IgD-negative memory B cell (primary cell): Measurements from ENCODE around the gene TEKT3. TPM values are rescaled to one million over a fixed set of nuclear protein-coding genes. Genes with fewer than 3 reads are reported as not detected.

Source experiments
- H3K27ac Mint-ChIP-seq, 3 donors: one replicate each; pipeline ENCODE4 v1.8.0; 2020 to 2022; ENCODE audit warnings: mild to moderate bottlenecking in 3 of 3, mixed read lengths in 3 of 3, moderate library complexity in 1 of 3
- H3K27me3 Mint-ChIP-seq: one replicate; pipeline ENCODE4 v1.8.0; 2021; ENCODE audit warnings: mixed read lengths
- H3K36me3 Mint-ChIP-seq: one replicate; pipeline ENCODE4 v1.8.0; 2020; ENCODE audit warnings: mild to moderate bottlenecking, mixed read lengths
- H3K4me1 Mint-ChIP-seq, 3 donors: one replicate each; pipeline ENCODE4 v1.8.0; 2020 to 2022; ENCODE audit warnings: mixed read lengths in 3 of 3, mild to moderate bottlenecking in 1 of 3
- H3K4me3 Mint-ChIP-seq, 4 donors: one replicate each; pipeline ENCODE4 v1.8.0; 2020 to 2022; ENCODE audit warnings: mild to moderate bottlenecking in 4 of 4, mixed read lengths in 4 of 4, moderate library complexity in 3 of 4
- H3K9me3 Mint-ChIP-seq, 3 donors: one replicate each; pipeline ENCODE4 v1.8.0; 2020 to 2021; ENCODE audit warnings: mixed read lengths in 3 of 3, mild to moderate bottlenecking in 1 of 3
- polyA plus RNA-seq: library from polyadenylated mRNA; unstranded; fragments of 300-500 nt; fragmentation: Illumina TruSeq; gene quantifications from one replicate; pipeline ENCODE4 v1.2.3, GENCODE V29; 2021

The TEKT3 gene
- polyA plus RNA-seq, 1 donor from 2014 or later = not detected

DNA sequence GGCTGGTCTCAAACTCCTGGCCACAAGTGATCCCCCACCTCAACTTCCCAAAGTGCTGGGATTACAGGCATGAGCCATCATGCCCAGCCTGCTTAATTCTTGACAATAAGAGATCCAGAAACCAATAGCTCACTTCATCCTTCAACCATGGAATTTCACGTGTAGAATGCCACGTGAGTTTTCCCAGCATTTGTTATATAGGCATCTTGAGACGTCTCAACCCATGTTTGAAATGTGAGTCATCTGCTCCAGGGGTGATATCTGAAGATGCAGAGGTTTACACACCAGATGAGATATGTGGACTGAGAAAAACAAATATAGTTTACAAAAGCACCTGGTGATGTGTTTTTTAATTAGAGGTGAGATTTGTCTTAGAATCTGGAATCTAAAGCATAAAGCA, 7.1 kb downstream of the TEKT3 start:
- Mint-ChIP-seq H3K36me3 (peaks cover 2% of the 10 kb centered on the region), H3K9me3 (peaks cover 6 to 14% (median 11%) of the 10 kb centered on the region in 3 donors), H3K4me3 (no peak overlapping the region), H3K27me3 (peaks cover 3% of the 10 kb centered on the region), H3K27ac (no peak overlapping the region), H3K4me1 (no peaks in the 10 kb centered on the region)

DNA sequence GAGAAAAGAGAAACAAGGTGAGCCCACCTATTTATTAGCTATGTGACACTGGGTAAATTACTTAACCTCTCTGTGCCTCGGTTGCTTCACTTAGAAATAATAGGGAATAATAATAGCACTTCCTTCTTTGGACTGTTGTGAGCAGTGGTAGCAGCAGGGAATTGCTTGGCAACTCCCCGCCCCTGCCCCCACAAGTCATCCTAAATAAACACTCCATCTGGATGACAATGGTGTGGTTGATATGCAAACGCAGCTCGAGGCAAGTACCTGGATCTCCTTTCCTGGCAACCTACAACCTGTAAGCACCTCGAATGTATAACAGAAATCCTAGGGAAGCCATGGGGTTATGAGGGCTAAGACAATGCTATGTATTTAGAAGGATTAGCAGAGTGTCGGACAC, 9.1 kb downstream of the TEKT3 start:
- Mint-ChIP-seq H3K4me1 (no peaks in the 10 kb centered on the region), H3K9me3 (peaks cover 6 to 14% (median 11%) of the 10 kb centered on the region in 3 donors), H3K27ac (no peak overlapping the region), H3K36me3 (peaks cover 2% of the 10 kb centered on the region), H3K27me3 (peaks cover 3% of the 10 kb centered on the region), H3K4me3 (no peak overlapping the region)

DNA sequence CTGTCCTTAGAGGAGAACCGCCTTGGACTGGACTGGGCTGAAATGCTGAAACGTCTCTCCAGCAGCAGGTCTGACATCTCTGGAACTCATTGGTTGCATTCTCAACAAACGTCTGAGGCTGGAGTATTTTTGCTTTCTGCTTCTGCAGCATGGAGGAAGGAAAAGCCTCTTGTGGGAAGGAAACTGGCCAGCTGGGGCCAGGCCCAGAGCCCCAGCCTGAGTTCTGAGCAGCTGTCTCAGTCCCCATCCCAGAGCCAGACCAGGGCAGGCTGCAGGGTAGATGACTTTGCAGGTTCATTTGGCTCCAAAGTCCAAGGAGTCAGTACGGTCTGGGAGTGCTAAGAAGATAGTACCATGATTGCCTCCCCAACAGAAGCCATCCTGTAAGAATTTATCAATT, 18.3 kb downstream of the TEKT3 start:
- no peaks in the 10 kb centered on the region for H3K36me3 Mint-ChIP-seq
- no peak overlapping the region for H3K27ac Mint-ChIP-seq
- H3K27me3 Mint-ChIP-seq = peaks cover 4% of the 10 kb centered on the region
- H3K4me3 Mint-ChIP-seq = no peak overlapping the region
- no peaks in the 10 kb centered on the region for H3K4me1 Mint-ChIP-seq
- H3K9me3 Mint-ChIP-seq = peaks cover 0 to 2% (median 0%) of the 10 kb centered on the region in 3 donors

DNA sequence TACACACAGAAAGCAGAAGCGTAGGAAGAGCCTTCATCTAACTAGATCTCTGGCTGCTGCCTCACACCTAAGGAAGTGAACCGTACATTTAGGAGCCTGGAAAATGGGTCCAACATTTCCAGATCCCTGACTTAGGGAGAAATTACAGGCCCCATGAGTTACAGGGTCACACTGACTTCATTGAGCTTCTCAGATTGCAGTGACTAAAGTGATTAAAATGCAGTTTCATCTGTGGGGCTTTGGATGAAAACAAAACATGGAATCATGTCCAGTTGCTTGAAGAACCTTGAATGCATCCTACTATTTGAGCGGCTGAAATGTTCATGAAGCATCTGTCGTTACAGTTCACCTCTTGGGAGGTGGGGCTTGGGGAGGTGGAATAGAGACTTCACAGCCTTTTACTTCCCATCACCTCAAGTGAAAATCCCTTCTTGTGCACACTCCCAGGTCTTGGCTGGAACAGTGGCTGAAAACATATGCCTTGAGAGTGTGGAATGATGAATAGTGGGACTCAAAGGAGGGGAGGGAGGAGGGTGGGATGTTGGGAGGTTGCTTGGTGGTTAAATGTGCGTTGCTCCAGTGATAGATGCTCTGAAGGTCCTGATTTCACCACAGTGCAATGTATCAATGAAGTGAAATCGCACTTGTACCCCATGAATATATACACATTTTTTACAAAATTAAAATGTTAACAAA, 19.7 kb downstream of the TEKT3 start:
- H3K27me3 Mint-ChIP-seq = peaks cover 4% of the 10 kb centered on the region
- H3K4me1 Mint-ChIP-seq = no peaks in the 10 kb centered on the region
- H3K27ac Mint-ChIP-seq = no peak overlapping the region
- H3K4me3 Mint-ChIP-seq = no peak overlapping the region
- no peaks in the 10 kb centered on the region for H3K36me3 Mint-ChIP-seq
- peaks cover 0 to 2% (median 0%) of the 10 kb centered on the region in 3 donors for H3K9me3 Mint-ChIP-seq

DNA sequence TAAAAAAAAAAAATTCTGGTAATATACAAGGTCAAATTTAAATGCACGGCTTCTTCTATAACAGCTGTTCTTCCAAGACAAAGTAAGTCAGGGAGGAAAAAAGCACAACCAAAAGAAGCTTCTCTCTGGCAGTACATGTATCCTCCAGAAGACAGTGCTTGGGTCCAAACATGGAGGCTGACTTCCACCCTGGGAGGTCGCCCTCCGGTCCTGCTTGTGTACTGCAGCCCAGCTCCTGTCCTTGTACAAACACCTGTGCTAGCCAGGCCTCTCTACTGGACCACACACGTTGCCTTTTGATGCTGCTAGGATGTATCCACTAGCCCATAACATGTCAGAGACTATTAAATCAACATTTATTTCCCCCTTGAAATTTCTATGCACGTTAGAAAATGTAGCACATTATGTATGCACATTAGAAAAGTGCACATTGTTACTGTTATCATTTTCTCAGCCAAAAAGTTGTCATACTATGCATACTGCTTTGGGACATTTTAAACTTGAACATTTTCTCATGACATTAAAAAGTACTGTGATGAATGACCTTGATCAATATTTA, 21.9 kb downstream of the TEKT3 start:
- H3K9me3 Mint-ChIP-seq = no peaks in the 10 kb centered on the region
- H3K27ac Mint-ChIP-seq = no peak overlapping the region
- H3K36me3 Mint-ChIP-seq = no peaks in the 10 kb centered on the region
- H3K27me3 Mint-ChIP-seq = peaks cover 1% of the 10 kb centered on the region
- H3K4me1 Mint-ChIP-seq = no peaks in the 10 kb centered on the region
- no peak overlapping the region for H3K4me3 Mint-ChIP-seq

DNA sequence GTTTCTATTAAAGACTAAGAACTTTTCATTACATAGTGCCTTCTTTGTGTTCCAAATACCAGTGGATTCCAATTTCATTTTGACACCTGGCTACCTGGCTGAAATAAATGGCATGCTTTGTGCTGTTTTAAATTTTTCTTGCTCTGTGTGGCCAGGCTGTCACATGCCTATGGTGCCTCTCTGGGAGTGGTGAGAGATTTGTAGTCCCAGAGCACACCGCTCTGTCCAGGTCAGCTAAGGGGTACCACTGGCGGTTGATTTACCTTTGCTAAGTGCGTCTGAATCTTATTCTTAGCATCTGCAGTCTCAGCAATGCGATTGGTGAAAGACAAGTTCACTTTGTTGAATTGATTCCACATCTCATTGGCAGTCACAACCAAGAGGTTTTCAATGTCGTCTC, 29.4 kb downstream of the TEKT3 start:
- no peak overlapping the region for H3K4me3 Mint-ChIP-seq
- H3K27me3 Mint-ChIP-seq = no peaks in the 10 kb centered on the region
- no peaks in the 10 kb centered on the region for H3K4me1 Mint-ChIP-seq
- no peak overlapping the region for H3K27ac Mint-ChIP-seq
- H3K36me3 Mint-ChIP-seq = no peaks in the 10 kb centered on the region
- no peaks in the 10 kb centered on the region for H3K9me3 Mint-ChIP-seq

DNA sequence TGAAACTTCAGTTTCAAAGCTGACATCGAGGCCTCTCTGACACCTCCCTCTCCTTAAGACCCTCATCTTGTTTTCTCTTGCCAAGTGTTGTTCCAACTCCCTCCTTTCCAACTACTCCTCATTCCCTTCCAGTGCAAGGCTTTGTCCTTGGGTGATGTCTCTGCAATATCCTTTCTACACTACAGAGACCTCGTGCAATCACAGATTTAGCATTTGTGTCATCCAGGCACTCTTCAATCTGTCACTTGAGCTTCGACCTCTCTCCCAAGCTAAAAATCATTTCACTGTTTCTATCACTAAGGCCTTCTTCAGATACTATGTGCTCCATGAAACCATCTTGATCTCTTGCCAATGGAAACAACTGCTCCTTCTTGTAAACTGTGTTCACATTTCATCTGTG, 31.6 kb downstream of the TEKT3 start:
- Mint-ChIP-seq H3K27ac (no peak overlapping the region), H3K4me1 (no peaks in the 10 kb centered on the region), H3K36me3 (no peaks in the 10 kb centered on the region), H3K9me3 (no peaks in the 10 kb centered on the region), H3K4me3 (no peak overlapping the region), H3K27me3 (no peaks in the 10 kb centered on the region)

DNA sequence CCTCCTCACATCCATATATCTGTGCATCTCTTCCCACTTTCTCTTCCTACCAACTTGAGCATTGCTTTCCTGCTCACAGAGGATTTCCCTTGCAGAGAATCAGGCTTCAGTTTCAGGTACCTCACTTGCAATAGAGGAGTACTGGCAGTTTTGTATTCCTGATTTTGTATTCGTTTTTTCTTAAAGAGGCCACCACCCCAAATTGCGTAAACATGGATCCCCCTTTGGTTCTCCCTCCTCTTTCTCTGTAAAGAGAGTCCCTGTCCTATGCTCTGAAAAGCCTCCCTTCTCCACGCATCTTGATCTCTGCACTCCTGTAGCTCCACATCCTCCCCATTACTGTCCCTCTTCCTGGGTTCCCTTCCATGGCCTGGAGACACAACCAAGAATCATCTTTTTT, 32.2 kb downstream of the TEKT3 start:
- no peaks in the 10 kb centered on the region for H3K27me3 Mint-ChIP-seq
- H3K36me3 Mint-ChIP-seq = no peaks in the 10 kb centered on the region
- no peak overlapping the region for H3K27ac Mint-ChIP-seq
- H3K9me3 Mint-ChIP-seq = no peaks in the 10 kb centered on the region
- no peak overlapping the region for H3K4me3 Mint-ChIP-seq
- no peaks in the 10 kb centered on the region for H3K4me1 Mint-ChIP-seq

DNA sequence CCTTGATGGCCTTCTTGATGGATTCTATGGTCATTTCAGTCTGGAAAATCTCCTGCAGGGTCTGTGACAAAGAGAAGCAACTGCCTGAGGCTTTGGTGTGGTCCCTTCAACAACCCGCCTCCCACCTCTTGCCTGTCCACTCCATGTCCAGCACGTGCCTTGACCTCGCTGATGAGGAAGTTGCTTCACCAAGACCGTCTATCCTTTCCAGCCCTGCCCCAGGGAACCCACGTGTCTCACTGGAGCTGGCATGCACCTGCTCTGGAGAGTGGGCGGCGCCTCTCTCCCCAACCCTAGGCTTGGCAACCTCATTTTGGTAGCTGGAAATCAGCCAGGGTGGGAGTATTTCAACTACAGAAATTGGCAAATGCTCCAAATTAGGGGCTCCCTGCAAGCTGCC, 32.6 kb downstream of the TEKT3 start:
- Mint-ChIP-seq H3K27ac (no peak overlapping the region), H3K27me3 (no peaks in the 10 kb centered on the region), H3K9me3 (no peaks in the 10 kb centered on the region), H3K4me3 (no peak overlapping the region), H3K36me3 (no peaks in the 10 kb centered on the region), H3K4me1 (no peaks in the 10 kb centered on the region)

DNA sequence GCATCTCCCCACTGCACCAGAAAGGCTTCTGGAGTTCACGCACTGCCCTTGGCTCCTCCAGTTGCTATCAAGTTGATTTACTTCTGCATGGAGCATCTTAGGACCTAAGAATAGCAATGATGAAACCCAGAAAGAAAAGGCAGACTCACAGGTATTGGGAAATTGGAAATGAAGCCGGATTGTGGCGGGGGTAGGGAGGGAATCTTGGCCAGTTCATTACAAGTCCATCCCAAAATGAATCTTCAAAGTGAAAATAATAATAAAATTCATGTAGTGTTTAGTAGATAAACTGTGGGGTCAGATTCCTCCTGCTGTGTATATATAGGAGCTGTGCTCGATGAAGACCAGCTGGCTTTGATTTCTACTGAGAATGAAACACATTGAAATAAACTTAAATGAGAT, 33.7 kb downstream of the TEKT3 start:
- H3K27me3 Mint-ChIP-seq = no peaks in the 10 kb centered on the region
- no peaks in the 10 kb centered on the region for H3K4me1 Mint-ChIP-seq
- H3K27ac Mint-ChIP-seq = no peak overlapping the region
- no peaks in the 10 kb centered on the region for H3K9me3 Mint-ChIP-seq
- H3K36me3 Mint-ChIP-seq = no peaks in the 10 kb centered on the region
- no peak overlapping the region for H3K4me3 Mint-ChIP-seq

DNA sequence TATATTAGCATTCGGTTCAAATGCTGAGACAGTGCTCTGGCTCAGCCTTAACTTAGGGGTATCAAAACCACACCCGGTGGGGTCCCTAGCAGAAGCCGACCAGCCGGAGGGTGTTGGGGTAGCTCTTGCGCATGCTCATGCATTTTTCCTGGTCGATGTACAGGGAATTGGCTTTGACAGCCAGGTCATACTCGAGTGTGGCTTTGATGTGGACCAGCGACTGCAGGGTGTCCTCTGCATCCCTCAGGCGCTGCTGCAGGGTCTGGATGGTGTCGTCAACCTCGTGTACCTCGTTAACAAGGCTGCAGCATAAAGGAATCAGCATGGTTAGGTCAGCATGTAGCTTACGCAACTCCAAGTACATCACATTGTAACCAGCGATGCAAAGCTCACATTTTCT, 37.5 kb downstream of the TEKT3 start:
- H3K4me1 Mint-ChIP-seq = no peaks in the 10 kb centered on the region
- no peak overlapping the region for H3K4me3 Mint-ChIP-seq
- H3K36me3 Mint-ChIP-seq = no peaks in the 10 kb centered on the region
- no peaks in the 10 kb centered on the region for H3K27me3 Mint-ChIP-seq
- H3K9me3 Mint-ChIP-seq = no peaks in the 10 kb centered on the region
- H3K27ac Mint-ChIP-seq = no peak overlapping the region

DNA sequence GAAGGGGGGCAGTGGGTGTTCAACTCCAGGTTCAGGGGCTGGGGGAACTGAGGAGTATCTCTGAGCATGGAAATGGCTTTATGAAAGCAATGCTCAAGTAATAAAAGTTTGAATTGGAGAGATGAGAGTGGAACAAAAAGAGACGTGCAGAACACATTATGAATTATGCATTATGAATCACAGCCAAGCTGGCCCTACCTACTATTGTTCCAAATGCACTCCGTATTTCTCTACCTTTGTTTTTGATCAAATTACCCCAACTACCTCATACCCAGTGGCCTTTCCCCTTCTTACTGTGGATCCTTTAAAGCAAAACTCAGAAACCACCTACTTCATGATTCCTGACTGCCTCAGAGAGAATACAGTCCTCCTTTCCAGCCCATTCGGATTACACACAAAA, 38.1 kb downstream of the TEKT3 start:
- H3K27ac Mint-ChIP-seq = no peak overlapping the region

DNA sequence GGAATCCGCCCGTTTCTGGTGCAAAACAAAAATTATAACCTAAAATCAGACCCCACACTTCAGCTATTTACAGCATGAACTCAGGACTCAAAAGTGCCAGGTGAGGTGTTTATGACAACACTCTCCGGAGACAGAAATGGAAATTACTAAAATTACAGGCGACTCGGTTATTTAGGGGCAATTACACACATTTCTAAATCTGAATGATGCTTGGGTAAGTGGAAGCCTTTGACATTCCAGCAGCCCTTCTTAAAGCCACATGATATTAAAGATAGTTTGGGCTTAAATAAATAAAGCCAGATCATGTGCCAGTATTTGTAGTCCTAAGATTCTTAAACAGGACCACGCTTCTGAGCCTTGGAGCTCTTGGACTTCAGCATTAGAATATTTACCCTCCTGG, 39.6 kb downstream of the TEKT3 start:
- Mint-ChIP-seq H3K4me1 (no peaks in the 10 kb centered on the region), H3K9me3 (no peaks in the 10 kb centered on the region), H3K4me3 (no peak overlapping the region), H3K27ac (no peak overlapping the region), H3K36me3 (no peaks in the 10 kb centered on the region), H3K27me3 (no peaks in the 10 kb centered on the region)

More for the DNA sequence above, 38.1 kb downstream of the TEKT3 start:
- Mint-ChIP-seq H3K4me1 (no peaks in the 10 kb centered on the region), H3K4me3 (no peak overlapping the region), H3K27me3 (no peaks in the 10 kb centered on the region), H3K9me3 (no peaks in the 10 kb centered on the region), H3K36me3 (no peaks in the 10 kb centered on the region)

DNA sequence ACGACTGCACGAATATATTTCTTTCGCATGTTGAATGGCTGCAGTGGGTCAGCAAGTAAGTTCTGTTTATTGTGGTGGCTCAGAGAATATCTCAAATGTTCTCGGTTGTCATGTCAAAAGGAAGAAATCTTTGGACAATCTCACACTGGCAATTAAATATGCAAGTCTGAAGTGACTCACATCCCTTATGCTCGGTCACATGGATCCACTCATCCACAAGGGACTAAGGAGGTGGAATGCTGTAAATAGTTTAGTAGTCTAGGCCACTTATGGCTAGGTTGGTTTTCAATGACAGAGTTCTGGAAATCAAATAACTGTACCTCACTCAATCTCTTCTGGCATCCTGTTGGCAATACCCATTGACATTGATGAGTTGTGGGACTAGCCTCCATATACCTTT, 43.2 kb downstream of the TEKT3 start:
- no peaks in the 10 kb centered on the region for H3K9me3 Mint-ChIP-seq
- H3K27ac Mint-ChIP-seq = no peak overlapping the region
- no peaks in the 10 kb centered on the region for H3K27me3 Mint-ChIP-seq
- H3K4me3 Mint-ChIP-seq = no peak overlapping the region
- H3K4me1 Mint-ChIP-seq = no peaks in the 10 kb centered on the region
- no peaks in the 10 kb centered on the region for H3K36me3 Mint-ChIP-seq

DNA sequence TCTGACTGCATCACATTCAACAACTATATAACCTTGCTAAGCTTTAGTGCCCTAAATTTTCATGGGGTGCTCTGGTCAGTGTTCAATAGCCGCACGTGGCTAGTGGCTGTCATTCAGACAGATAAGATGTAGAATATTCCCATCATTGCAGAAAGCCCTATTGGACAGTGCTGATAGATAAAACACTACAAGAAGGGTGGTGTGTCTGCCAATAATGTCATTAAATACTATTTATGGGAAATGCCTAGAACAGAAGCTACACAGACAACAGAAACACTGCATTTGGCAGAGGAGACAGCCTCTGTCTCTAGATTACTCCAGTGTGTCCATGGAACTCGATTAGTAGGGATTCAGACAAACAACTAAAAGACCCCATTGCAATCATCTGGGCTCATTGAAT, 47.8 kb downstream of the TEKT3 start:
- no peaks in the 10 kb centered on the region for H3K36me3 Mint-ChIP-seq
- no peaks in the 10 kb centered on the region for H3K4me1 Mint-ChIP-seq

DNA sequence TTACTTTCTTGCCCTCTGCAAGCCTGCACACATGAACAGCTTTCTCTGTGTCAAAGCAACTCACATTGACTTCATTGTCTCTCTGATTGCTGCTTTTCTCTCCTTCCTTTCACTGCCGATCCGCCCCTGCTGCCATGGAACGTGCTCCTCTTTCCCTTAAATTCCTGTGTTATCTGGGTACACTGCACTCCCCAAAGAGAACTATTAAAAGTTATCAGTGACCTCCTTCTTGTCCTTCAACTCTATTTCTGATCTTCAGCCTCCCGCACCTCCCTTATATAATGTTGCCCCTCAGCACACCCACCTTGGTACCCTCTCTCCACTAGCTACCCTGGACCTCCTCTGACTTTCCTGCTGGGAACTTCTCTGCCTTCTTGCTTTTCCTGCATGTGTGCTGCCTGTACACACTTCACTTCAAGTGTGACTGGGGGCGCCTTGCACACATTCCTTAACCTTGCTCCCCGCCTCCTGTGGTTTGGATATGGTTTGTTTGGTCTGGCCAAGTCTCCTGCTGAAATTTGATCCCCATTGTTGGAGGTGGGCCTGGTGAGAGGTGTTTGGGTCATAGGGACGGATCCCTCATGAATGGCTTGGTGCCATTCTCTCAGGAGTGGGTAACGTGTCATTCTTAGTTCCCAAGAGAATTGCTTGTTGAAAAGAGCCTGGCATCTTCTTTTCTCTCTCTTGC, 49.6 kb downstream of the TEKT3 start:
- H3K27ac Mint-ChIP-seq = no peak overlapping the region

More for the DNA sequence above, 47.8 kb downstream of the TEKT3 start:
- peaks cover 6% of the 10 kb centered on the region for H3K27me3 Mint-ChIP-seq
- H3K9me3 Mint-ChIP-seq = no peaks in the 10 kb centered on the region
- H3K4me3 Mint-ChIP-seq = no peak overlapping the region
- no peak overlapping the region for H3K27ac Mint-ChIP-seq

More for the DNA sequence above, 49.6 kb downstream of the TEKT3 start:
- Mint-ChIP-seq H3K4me1 (no peaks in the 10 kb centered on the region), H3K36me3 (no peaks in the 10 kb centered on the region), H3K9me3 (no peaks in the 10 kb centered on the region), H3K27me3 (peaks cover 9% of the 10 kb centered on the region), H3K4me3 (no peak overlapping the region)
